NOMO-1 treated with dmso at 0.1 percent for 144 hours (cell line): ENCODE results near the gene KCTD8.
"Not testable (repeated sequence)": the region's sequence is repeated elsewhere in the genome, so short reads cannot be mapped to it uniquely, and the experiment has no call there.

Source experiments
- DNase-seq: peaks from one replicate; lab custom pipeline; 2025; ENCODE audit not compliant: unreplicated experiment; lab: John Stamatoyannopoulos, UW

KCTD8 gene

GRCh38 chr4:44167766-44168165 lies 280.8 kb downstream of the KCTD8 start:
- DNase-seq = not testable (repeated sequence)

GRCh38 chr4:44165938-44166337 lies 282.7 kb downstream of the KCTD8 start:
- no peak for DNase-seq

GRCh38 chr4:44162538-44163270 lies 285.9 kb downstream of the KCTD8 start:
- DNase-seq = no peak

- no peak for DNase-seq
Measured at GRCh38 chr4:44161756-44162155, 286.9 kb downstream of the KCTD8 start.

GRCh38 chr4:44160776-44161367 lies 287.7 kb downstream of the KCTD8 start:
- DNase-seq = no peak

GRCh38 chr4:44159991-44160390 lies 288.6 kb downstream of the KCTD8 start:
- DNase-seq = no peak

- no peak for DNase-seq
Measured at GRCh38 chr4:44157611-44158277, 290.9 kb downstream of the KCTD8 start.

GRCh38 chr4:44150091-44150576 lies 298.5 kb downstream of the KCTD8 start:
- DNase-seq = no peak

GRCh38 chr4:44149282-44149681 lies 299.3 kb downstream of the KCTD8 start:
- DNase-seq = no peak

- DNase-seq = no peak
Measured at GRCh38 chr4:44147571-44148075, 301.0 kb downstream of the KCTD8 start.

GRCh38 chr4:44146516-44146915 lies 302.1 kb downstream of the KCTD8 start:
- no peak for DNase-seq

- DNase-seq = no peak
Measured at GRCh38 chr4:44145868-44146267, 302.7 kb downstream of the KCTD8 start.

GRCh38 chr4:44132526-44132925 lies 316.1 kb downstream of the KCTD8 start:
- DNase-seq = no peak
